ENCODE measurements around the gene IMMT. TPM values are rescaled to one million over a fixed set of nuclear protein-coding genes. Genes with fewer than 3 reads are reported as not detected.
A peak's percentile ranks its signal among the peaks of the same experiment; 100 is the strongest.

The IMMT gene
- total and polyA plus RNA-seq, 5 donors from 2014 or later = 58.4 to 71.3 (median 62.3) TPM

GRCh38 chr2:86218124-86218523 lies 22.9 kb upstream of the IMMT start:
- H3K27ac Mint-ChIP-seq = peak overlapping the region in 2 of 3 donors; percentile 54 to 59
- H3K4me3 Mint-ChIP-seq = no peak overlapping the region
- H3K4me1 ChIP-seq (ENCODE audit: control insufficient read depth, insufficient read depth, low read length, poor library complexity, severe bottlenecking) = no peaks in the 10 kb centered on the region
- H3K4me3 ChIP-seq (ENCODE audit: low read depth, low read length) = no peak overlapping the region
- ATAC-seq (ENCODE audit: low read depth in 2 of 2) = peak in 1 of 2 donors; percentile 37
- peaks cover 0 to 16% (median 3%) of the 10 kb centered on the region in 4 donors for H3K4me1 Mint-ChIP-seq
- peak in 1 of 3 donors; percentile 61 for DNase-seq
- no peaks in the 10 kb centered on the region for H3K9me3 ChIP-seq (ENCODE audit: control insufficient read depth in 2 of 2, low read length in 2 of 2)
- no peaks in the 10 kb centered on the region for H3K27me3 Mint-ChIP-seq
- H3K36me3 ChIP-seq (ENCODE audit: control insufficient read depth, insufficient read depth, low read length) = peaks cover 14% of the 10 kb centered on the region
- no peak overlapping the region for H3K27ac ChIP-seq (ENCODE audit: insufficient read depth, low read length, poor library complexity, severe bottlenecking)
- peaks cover 7% of the 10 kb centered on the region for H3K36me3 Mint-ChIP-seq
- H3K9me3 Mint-ChIP-seq = no peaks in the 10 kb centered on the region
- no peaks in the 10 kb centered on the region for H3K27me3 ChIP-seq (ENCODE audit: control insufficient read depth, insufficient read depth, low read length)

- no peak overlapping the region for H3K4me3 Mint-ChIP-seq
- H3K27me3 Mint-ChIP-seq = no peaks in the 10 kb centered on the region
These were observed 21.6 kb upstream of the IMMT start for GRCh38 chr2:86216575-86217555.

DNA sequence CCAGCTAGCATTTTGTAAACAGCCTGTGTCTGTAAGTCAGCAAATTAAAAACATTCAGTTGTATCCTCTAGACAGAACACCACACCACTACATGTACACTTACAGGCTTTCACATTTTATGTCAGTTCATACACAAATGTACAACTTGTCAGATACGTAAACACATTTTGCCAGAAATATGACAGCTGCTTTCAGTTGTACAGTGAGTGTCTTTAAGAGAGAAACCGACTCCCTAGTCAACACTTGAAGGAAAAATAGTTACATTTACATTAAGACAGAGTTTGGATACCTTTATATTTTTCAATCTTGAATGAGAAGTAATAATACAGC lies 19.2 kb upstream of the IMMT start:
- no peaks in the 10 kb centered on the region for H3K27me3 Mint-ChIP-seq
- Histone ChIP-seq H3K27ac (ENCODE audit: insufficient read depth, low read length, poor library complexity, severe bottlenecking) (no peak overlapping the region), H3K4me1 (ENCODE audit: control insufficient read depth, insufficient read depth, low read length, poor library complexity, severe bottlenecking) (no peaks in the 10 kb centered on the region), H3K27me3 (ENCODE audit: control insufficient read depth, insufficient read depth, low read length) (no peaks in the 10 kb centered on the region), H3K9me3 (ENCODE audit: control insufficient read depth in 2 of 2, low read length in 2 of 2) (no peaks in the 10 kb centered on the region), H3K36me3 (ENCODE audit: control insufficient read depth, insufficient read depth, low read length) (peaks cover 50% of the 10 kb centered on the region), H3K4me3 (ENCODE audit: low read depth, low read length) (no peak overlapping the region)
- no peaks in the 10 kb centered on the region for H3K9me3 Mint-ChIP-seq
- no peak overlapping the region for H3K27ac Mint-ChIP-seq
- peaks cover 32% of the 10 kb centered on the region for H3K36me3 Mint-ChIP-seq
- no peak overlapping the region for H3K4me3 Mint-ChIP-seq
- no peak for DNase-seq
- no peak for ATAC-seq (ENCODE audit: low read depth in 2 of 2)
- peaks cover 0 to 5% (median 0%) of the 10 kb centered on the region in 4 donors for H3K4me1 Mint-ChIP-seq

More at GRCh38 chr2:86216575-86217555, 21.6 kb upstream of the IMMT start:
- ATAC-seq (ENCODE audit: low read depth in 2 of 2) (no peak), DNase-seq (no peak)
- H3K27ac ChIP-seq (ENCODE audit: insufficient read depth, low read length, poor library complexity, severe bottlenecking) = no peak overlapping the region
- no peaks in the 10 kb centered on the region for H3K4me1 ChIP-seq (ENCODE audit: control insufficient read depth, insufficient read depth, low read length, poor library complexity, severe bottlenecking)
- no peak overlapping the region for H3K4me3 ChIP-seq (ENCODE audit: low read depth, low read length)
- H3K9me3 Mint-ChIP-seq = no peaks in the 10 kb centered on the region
- H3K27me3 ChIP-seq (ENCODE audit: control insufficient read depth, insufficient read depth, low read length) = no peaks in the 10 kb centered on the region
- H3K27ac Mint-ChIP-seq = no peak overlapping the region
- peaks cover 0 to 16% (median 3%) of the 10 kb centered on the region in 4 donors for H3K4me1 Mint-ChIP-seq
- H3K36me3 ChIP-seq (ENCODE audit: control insufficient read depth, insufficient read depth, low read length) = peaks cover 26% of the 10 kb centered on the region
- H3K9me3 ChIP-seq (ENCODE audit: control insufficient read depth in 2 of 2, low read length in 2 of 2) = no peaks in the 10 kb centered on the region
- peaks cover 13% of the 10 kb centered on the region for H3K36me3 Mint-ChIP-seq

GRCh38 chr2:86213699-86214502 lies 18.6 kb upstream of the IMMT start:
- no peaks in the 10 kb centered on the region for H3K4me1 ChIP-seq (ENCODE audit: control insufficient read depth, insufficient read depth, low read length, poor library complexity, severe bottlenecking)
- no peaks in the 10 kb centered on the region for H3K27me3 Mint-ChIP-seq
- no peaks in the 10 kb centered on the region for H3K27me3 ChIP-seq (ENCODE audit: control insufficient read depth, insufficient read depth, low read length)
- peaks cover 55% of the 10 kb centered on the region for H3K36me3 ChIP-seq (ENCODE audit: control insufficient read depth, insufficient read depth, low read length)
- H3K27ac Mint-ChIP-seq = peak overlapping the region in 2 of 3 donors; percentile 34 to 49
- no peak for DNase-seq
- no peak overlapping the region for H3K4me3 ChIP-seq (ENCODE audit: low read depth, low read length)
- H3K27ac ChIP-seq (ENCODE audit: insufficient read depth, low read length, poor library complexity, severe bottlenecking) = no peak overlapping the region
- H3K9me3 Mint-ChIP-seq = no peaks in the 10 kb centered on the region
- no peaks in the 10 kb centered on the region for H3K9me3 ChIP-seq (ENCODE audit: control insufficient read depth in 2 of 2, low read length in 2 of 2)
- peaks cover 0 to 5% (median 0%) of the 10 kb centered on the region in 4 donors for H3K4me1 Mint-ChIP-seq
- no peak overlapping the region for H3K4me3 Mint-ChIP-seq
- no peak for ATAC-seq (ENCODE audit: low read depth in 2 of 2)
- H3K36me3 Mint-ChIP-seq = peaks cover 34% of the 10 kb centered on the region

DNA sequence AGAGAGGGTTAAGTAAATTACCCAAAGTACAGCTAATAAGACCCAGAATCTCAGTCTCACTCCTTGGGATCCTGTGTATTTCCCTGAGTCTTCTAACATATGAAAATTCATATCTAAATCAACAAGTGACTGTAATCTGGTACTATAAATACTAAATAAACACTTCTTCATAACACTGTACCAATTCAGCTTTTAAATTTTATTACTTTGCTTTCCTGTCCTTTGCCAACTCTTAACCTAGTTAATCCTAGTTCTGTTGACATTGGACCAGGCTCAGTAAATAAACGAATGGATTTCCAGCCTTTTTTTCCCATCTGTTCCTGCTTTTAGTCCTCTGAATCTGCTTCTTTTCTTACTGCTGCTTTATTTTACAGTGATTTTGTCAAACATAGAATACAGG lies 17.8 kb upstream of the IMMT start:
- H3K4me3 Mint-ChIP-seq = no peak overlapping the region
- H3K9me3 Mint-ChIP-seq = no peaks in the 10 kb centered on the region
- DNase-seq (no peak), ATAC-seq (ENCODE audit: low read depth in 2 of 2) (no peak)
- no peak overlapping the region for H3K27ac Mint-ChIP-seq
- Histone ChIP-seq H3K4me3 (ENCODE audit: low read depth, low read length) (no peak overlapping the region), H3K27ac (ENCODE audit: insufficient read depth, low read length, poor library complexity, severe bottlenecking) (no peak overlapping the region), H3K4me1 (ENCODE audit: control insufficient read depth, insufficient read depth, low read length, poor library complexity, severe bottlenecking) (no peaks in the 10 kb centered on the region), H3K9me3 (ENCODE audit: control insufficient read depth in 2 of 2, low read length in 2 of 2) (no peaks in the 10 kb centered on the region), H3K27me3 (ENCODE audit: control insufficient read depth, insufficient read depth, low read length) (no peaks in the 10 kb centered on the region), H3K36me3 (ENCODE audit: control insufficient read depth, insufficient read depth, low read length) (peaks cover 62% of the 10 kb centered on the region)
- peaks cover 39% of the 10 kb centered on the region for H3K36me3 Mint-ChIP-seq
- H3K4me1 Mint-ChIP-seq = peaks cover 0 to 5% (median 0%) of the 10 kb centered on the region in 4 donors
- no peaks in the 10 kb centered on the region for H3K27me3 Mint-ChIP-seq

- ATAC-seq (ENCODE audit: low read depth in 2 of 2) (no peak), DNase-seq (no peak)
- Histone ChIP-seq H3K9me3 (ENCODE audit: control insufficient read depth in 2 of 2, low read length in 2 of 2) (no peaks in the 10 kb centered on the region), H3K4me1 (ENCODE audit: control insufficient read depth, insufficient read depth, low read length, poor library complexity, severe bottlenecking) (no peaks in the 10 kb centered on the region), H3K4me3 (ENCODE audit: low read depth, low read length) (no peak overlapping the region), H3K27ac (ENCODE audit: insufficient read depth, low read length, poor library complexity, severe bottlenecking) (no peak overlapping the region), H3K27me3 (ENCODE audit: control insufficient read depth, insufficient read depth, low read length) (no peaks in the 10 kb centered on the region), H3K36me3 (ENCODE audit: control insufficient read depth, insufficient read depth, low read length) (peaks cover 74% of the 10 kb centered on the region)
- no peaks in the 10 kb centered on the region for H3K27me3 Mint-ChIP-seq
- peaks cover 0 to under 1% (median 0%) of the 10 kb centered on the region in 4 donors for H3K4me1 Mint-ChIP-seq
- peak overlapping the region in 2 of 3 donors; percentile 7 to 31 for H3K27ac Mint-ChIP-seq
- H3K4me3 Mint-ChIP-seq = no peak overlapping the region
- peaks cover 44% of the 10 kb centered on the region for H3K36me3 Mint-ChIP-seq
- H3K9me3 Mint-ChIP-seq = no peaks in the 10 kb centered on the region
These were observed 16.5 kb upstream of the IMMT start for GRCh38 chr2:86211796-86212188.

DNA sequence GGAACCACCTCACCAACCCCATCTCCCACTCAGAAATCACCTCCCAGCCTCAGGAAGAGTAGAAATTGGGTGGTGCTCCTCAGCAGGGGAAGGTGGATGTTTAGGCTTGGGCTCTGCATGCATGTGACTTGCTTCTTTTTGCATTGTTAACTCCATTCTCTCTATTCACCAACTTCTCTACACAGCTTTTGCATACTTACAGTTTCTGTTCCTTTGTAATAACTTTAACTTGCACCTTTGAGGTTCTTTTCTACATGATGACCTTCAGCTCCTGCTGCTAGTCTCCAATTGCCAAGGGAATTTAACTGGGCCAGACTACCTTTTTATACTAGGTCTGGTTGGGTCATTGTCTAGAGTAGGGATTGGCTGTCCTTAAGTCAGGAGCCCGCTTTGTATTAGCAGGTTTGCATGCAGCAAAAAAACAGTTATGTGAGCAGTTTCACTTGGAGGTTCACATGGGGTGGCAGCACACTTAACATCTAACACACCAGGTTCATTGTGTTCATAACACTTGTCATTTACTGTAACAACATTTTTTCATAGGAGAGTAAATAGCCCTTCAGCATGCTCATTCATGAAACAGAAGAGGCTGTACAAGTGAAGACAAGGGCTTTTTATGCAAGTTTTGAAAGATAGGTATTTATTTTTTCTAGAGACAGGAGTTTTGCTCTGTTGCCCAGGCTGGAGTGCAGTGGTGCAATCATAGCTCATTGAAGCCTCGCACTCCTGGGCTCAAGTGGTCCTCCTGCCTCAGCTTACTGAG lies 16.0 kb upstream of the IMMT start:
- H3K27me3 Mint-ChIP-seq = no peaks in the 10 kb centered on the region
- Histone ChIP-seq H3K27me3 (ENCODE audit: control insufficient read depth, insufficient read depth, low read length) (no peaks in the 10 kb centered on the region), H3K4me3 (ENCODE audit: low read depth, low read length) (no peak overlapping the region), H3K27ac (ENCODE audit: insufficient read depth, low read length, poor library complexity, severe bottlenecking) (no peak overlapping the region), H3K4me1 (ENCODE audit: control insufficient read depth, insufficient read depth, low read length, poor library complexity, severe bottlenecking) (no peaks in the 10 kb centered on the region), H3K36me3 (ENCODE audit: control insufficient read depth, insufficient read depth, low read length) (peaks cover 80% of the 10 kb centered on the region), H3K9me3 (ENCODE audit: control insufficient read depth in 2 of 2, low read length in 2 of 2) (no peaks in the 10 kb centered on the region)
- no peaks in the 10 kb centered on the region for H3K9me3 Mint-ChIP-seq
- DNase-seq = no peak
- ATAC-seq (ENCODE audit: low read depth in 2 of 2) = no peak
- H3K4me3 Mint-ChIP-seq = no peak overlapping the region
- peaks cover 0 to 3% (median 0%) of the 10 kb centered on the region in 4 donors for H3K4me1 Mint-ChIP-seq
- peaks cover 46% of the 10 kb centered on the region for H3K36me3 Mint-ChIP-seq
- peak overlapping the region in 1 of 3 donors; percentile 10 for H3K27ac Mint-ChIP-seq

Data from CD4-positive, CD25-positive, alpha-beta regulatory T cell (primary cell).